Embryonic facial prominence (tissue), 1 donor: ENCODE data around the gene MAB21L3.
"Not testable (repeated sequence)": the region's sequence is repeated elsewhere in the genome, so short reads cannot be mapped to it uniquely, and the experiment has no call there.

Source experiments
- DNase-seq: peaks from one replicate; pipeline ENCODE4 v3.0.0-alpha.2; 2016; ENCODE audit errors: extremely low spot score

MAB21L3 gene

GRCh38 chr1:116138277-116138792, 27.1 kb downstream of the MAB21L3 start:
- no peak for DNase-seq

- DNase-seq: no peak
These were observed 28.5 kb downstream of the MAB21L3 start for GRCh38 chr1:116139592-116140134.

- no peak for DNase-seq
These were observed 33.0 kb downstream of the MAB21L3 start for GRCh38 chr1:116144151-116144550.

- DNase-seq: not testable (repeated sequence)
These were observed 35.4 kb downstream of the MAB21L3 start for GRCh38 chr1:116146447-116147113.

GRCh38 chr1:116147114-116147510, 35.9 kb downstream of the MAB21L3 start:
- DNase-seq: no peak

- no peak for DNase-seq
These were observed 36.8 kb downstream of the MAB21L3 start for GRCh38 chr1:116147972-116148371.

GRCh38 chr1:116148967-116149366, 37.8 kb downstream of the MAB21L3 start:
- DNase-seq: no peak

GRCh38 chr1:116150368-116150767, 39.2 kb downstream of the MAB21L3 start:
- DNase-seq: no peak

- DNase-seq: peak; percentile 39
These were observed 40.8 kb downstream of the MAB21L3 start for GRCh38 chr1:116151739-116152576.

- DNase-seq: no peak
These were observed 41.4 kb downstream of the MAB21L3 start for GRCh38 chr1:116152577-116152943.

- no peak for DNase-seq
These were observed 41.9 kb downstream of the MAB21L3 start for GRCh38 chr1:116152950-116153691.

GRCh38 chr1:116153692-116154031, 42.5 kb downstream of the MAB21L3 start:
- no peak for DNase-seq

GRCh38 chr1:116154536-116154935, 43.3 kb downstream of the MAB21L3 start:
- DNase-seq: no peak

GRCh38 chr1:116157096-116157495, 45.9 kb downstream of the MAB21L3 start:
- DNase-seq: no peak

- DNase-seq: no peak
These were observed 48.0 kb downstream of the MAB21L3 start for GRCh38 chr1:116159177-116159576.

- DNase-seq: no peak
These were observed 48.4 kb downstream of the MAB21L3 start for GRCh38 chr1:116159611-116160010.

- DNase-seq: no peak
These were observed 50.2 kb downstream of the MAB21L3 start for GRCh38 chr1:116161390-116161789.

GRCh38 chr1:116161877-116162390, 50.7 kb downstream of the MAB21L3 start:
- DNase-seq: no peak

- DNase-seq: no peak
These were observed 52.3 kb downstream of the MAB21L3 start for GRCh38 chr1:116163533-116163932.

GRCh38 chr1:116164150-116164549, 53.0 kb downstream of the MAB21L3 start:
- DNase-seq: no peak

- DNase-seq: no peak
These were observed 53.6 kb downstream of the MAB21L3 start for GRCh38 chr1:116164604-116165368.
